Endothelial cell of umbilical vein (primary cell): ENCODE data around the gene IL17RB. TPM values are rescaled to one million over a fixed set of nuclear protein-coding genes. Genes with fewer than 3 reads are reported as not detected.

ENCODE experiments used
- BruUV-seq: library from RNA; stranded (reverse); fragments of 400-500 nt; replicated peaks from 2 replicates; lab custom pipeline; 2021; lab: Mats Ljungman, UMichigan
- CTCF ChIA-PET: fragments of 300-600, 350-600 bp; sonication (Branson Sonifier 250); formaldehyde crosslinking; loops from one replicate; lab custom pipeline; 2021; ENCODE audit warnings: antibody characterized with exemption, inconsistent platforms; lab: Charles Lee
- POLR2A ChIA-PET: fragments of 300-600, 350-600 bp; sonication (Branson Sonifier 250); formaldehyde crosslinking; loops from one replicate; lab custom pipeline; 2021; ENCODE audit warnings: antibody characterized with exemption, inconsistent platforms; lab: Charles Lee
- DNase-seq: peaks from one replicate; pipeline ENCODE4 v3.0.0-alpha.2; 2011; ENCODE audit warnings: low read depth, low spot score
- FAIRE-seq: peaks from 2 replicates; lab custom pipeline; 2011; peaks lifted over from hg19 to GRCh38; lab: Jason Lieb, UNC
- H2AFZ ChIP-seq: 2 replicates; pipeline ENCODE4 v1.6.0; 2012; ENCODE audit warnings: low read depth, low read length, control low read depth, inconsistent platforms
- H3K27ac ChIP-seq: 2 replicates; pipeline ENCODE4 v1.5.1; 2011; ENCODE audit warnings: low read depth, mild to moderate bottlenecking, control low read depth, low read length, moderate library complexity; ENCODE audit not compliant: insufficient read depth
- H3K27me3 ChIP-seq, 2 experiments: 2 replicates each; pipeline versions ENCODE4 v1.6.0 to v1.6.1; 2011; ENCODE audit warnings: low read length in 2 of 2, mixed read lengths in 1 of 2; ENCODE audit not compliant: control insufficient read depth in 2 of 2, insufficient read depth in 2 of 2
- H3K36me3 ChIP-seq, 2 experiments: 2 replicates in 1 of 2; 3 replicates in 1 of 2; pipeline ENCODE4 v1.5.1; 2011; ENCODE audit warnings: low read length in 2 of 2, mild to moderate bottlenecking in 1 of 2, moderate library complexity in 1 of 2; ENCODE audit not compliant: control insufficient read depth in 2 of 2, insufficient read depth in 2 of 2; ENCODE audit errors: extremely low read depth in 1 of 2
- H3K4me1 ChIP-seq: 3 replicates; pipeline ENCODE4 v1.5.1; 2011; ENCODE audit warnings: mild to moderate bottlenecking, low read length; ENCODE audit not compliant: control insufficient read depth, insufficient read depth; ENCODE audit errors: extremely low read depth
- H3K4me2 ChIP-seq: 2 replicates; pipeline ENCODE4 v1.6.1; 2011; ENCODE audit warnings: low read length, control low read depth, mixed read lengths; ENCODE audit not compliant: insufficient read depth
- H3K4me3 ChIP-seq, 3 experiments: fragments of 200-600 bp in 1 of 3; sonication (generic), shearing (Covaris generic) in 1 of 3; replicated peaks in 1 of 3; 2 replicates each; pipeline ENCODE4 v1.5.1; 2011 to 2016; ENCODE audit warnings: control low read depth in 3 of 3, low read length in 3 of 3, mild to moderate bottlenecking in 2 of 3, inconsistent platforms in 1 of 3, low read depth in 1 of 3, moderate library complexity in 1 of 3; ENCODE audit not compliant: insufficient read depth in 1 of 3
- H3K79me2 ChIP-seq: 2 replicates; pipeline ENCODE4 v1.6.0; 2012; ENCODE audit warnings: low read length, inconsistent platforms; ENCODE audit not compliant: control insufficient read depth, insufficient read depth
- H3K9ac ChIP-seq: replicated peaks from 2 replicates; pipeline ENCODE3; 2011; ENCODE audit warnings: low read length, control low read depth; ENCODE audit not compliant: insufficient read depth; ENCODE audit errors: extremely low read depth
- H3K9me1 ChIP-seq: replicated peaks from 3 replicates; pipeline ENCODE4 v1.6.0; 2011; ENCODE audit warnings: mild to moderate bottlenecking, low read length; ENCODE audit not compliant: control insufficient read depth, insufficient read depth; ENCODE audit errors: extremely low read depth
- H3K9me3 ChIP-seq: replicated peaks from 2 replicates; pipeline ENCODE4 v1.5.1; 2012; ENCODE audit warnings: low read length, inconsistent platforms; ENCODE audit not compliant: control insufficient read depth, insufficient read depth
- H4K20me1 ChIP-seq: replicated peaks from 2 replicates; pipeline ENCODE3; 2011; ENCODE audit warnings: mild to moderate bottlenecking, low read length; ENCODE audit not compliant: control insufficient read depth, insufficient read depth; ENCODE audit errors: extremely low read depth
- CTCF ChIP-seq, 2 donors: IDR thresholded peaks; 1 replicate in 1 of 2; 2 replicates in 1 of 2; pipeline ENCODE4 v1.5.1; 2011; ENCODE audit warnings: low read length in 2 of 2, mild to moderate bottlenecking in 2 of 2, moderate library complexity in 2 of 2, control low read depth in 1 of 2, inconsistent platforms in 1 of 2, low read depth in 1 of 2; ENCODE audit not compliant: insufficient read depth in 1 of 2; ENCODE audit errors: extremely low read depth in 1 of 2
- FOS ChIP-seq: IDR thresholded peaks from 2 replicates; pipeline ENCODE4 v1.6.1; 2011; ENCODE audit warnings: mild to moderate bottlenecking, low read length, moderate library complexity, borderline replicate concordance; ENCODE audit not compliant: insufficient read depth
- JUN ChIP-seq: IDR thresholded peaks from 2 replicates; pipeline ENCODE4 v1.6.1; 2011; ENCODE audit warnings: borderline replicate concordance, low read depth; ENCODE audit not compliant: insufficient read length, insufficient read depth
- MAX ChIP-seq: IDR thresholded peaks from 2 replicates; pipeline ENCODE4 v1.6.1; 2011; ENCODE audit not compliant: insufficient read depth, insufficient read length
- POLR2A ChIP-seq: IDR thresholded peaks from 2 replicates; pipeline ENCODE4 v1.6.1; 2012; ENCODE audit warnings: low read depth, mild to moderate bottlenecking, control low read depth, low read length
- POLR2AphosphoS5 ChIP-seq: IDR thresholded peaks from 2 replicates; pipeline ENCODE4 v1.6.1; 2012; ENCODE audit warnings: low read depth, mild to moderate bottlenecking, control low read depth, low read length, moderate library complexity; ENCODE audit not compliant: insufficient read depth
- dilution Hi-C: fragments of 300-500 bp; cut with MboI; formaldehyde crosslinking; loops from one replicate; pipeline ENCODE4 v1.15.0; 2019; ENCODE audit warnings: low sequenced_read_pairs; ENCODE audit not compliant: extremely low pct_ligation_motif_present
- intact Hi-C: fragments of 100-400 bp; cut with micrococcal nuclease; formaldehyde crosslinking; loops from one replicate; pipeline ENCODE4 v1.10.0; 2022
- polyA plus RNA-seq, 4 experiments: library from polyadenylated mRNA; depleted of rRNA in 3 of 4; stranded (reverse) in 3 of 4; unstranded in 1 of 4; fragments of >200 nt; gene quantifications; 2 replicates each; pipeline versions ENCODE4 v1.2.1 to v1.2.3, GENCODE V29; 2011 to 2012; ENCODE audit warnings: missing spikeins in 1 of 4
- total RNA-seq: library from RNA; stranded (reverse); gene quantifications from 2 replicates; pipeline ENCODE4 v1.2.3, GENCODE V29; 2021

IL17RB gene
- total and polyA plus RNA-seq, 2 donors (not counting 3 experiments of a cell fraction or from before 2014, with no cell fraction given) = 0.04 TPM; not detected in 1

GRCh38 chr3:53863145-53863544, 16.8 kb downstream of the IL17RB start:
- peak; percentile 47 for FAIRE-seq
- Histone ChIP-seq H4K20me1 (no peaks in the 10 kb centered on the region), H3K9me3 (no peaks in the 10 kb centered on the region), H3K27me3 (no peaks in the 10 kb centered on the region), H3K9me1 (no peaks in the 10 kb centered on the region), H3K36me3 (peaks cover 11 to 17% of the 10 kb centered on the region in 2 experiments), H3K4me2 (no peak overlapping the region), H3K4me3 (no peak overlapping the region), H3K27ac (no peak overlapping the region), H3K4me1 (no peaks in the 10 kb centered on the region), H2AFZ (no peak overlapping the region), H3K79me2 (no peaks in the 10 kb centered on the region), H3K9ac (no peak overlapping the region)
- dilution Hi-C loops = no loop called here
- intact Hi-C loops = no loop called here
- DNase-seq = no peak
- BruUV-seq = no TSS peak
- CTCF ChIA-PET = no interaction called here
- TF ChIP-seq POLR2A = no peak
- no peak for TF ChIP-seq MAX
- TF ChIP-seq CTCF (IDR thresholded peaks at IDR 0.05; ENCODE audit: extremely low read depth in 1 of 2, insufficient read depth in 1 of 2, low read depth in 1 of 2, low read length in 2 of 2) = no peak
- TF ChIP-seq POLR2AphosphoS5 = no peak
- no peak for TF ChIP-seq JUN
- TF ChIP-seq FOS = no peak
- POLR2A ChIA-PET = no interaction called here
